ENCODE measurements around the gene RNU6-1. TPM values are rescaled to one million over a fixed set of nuclear protein-coding genes. Genes with fewer than 3 reads are reported as not detected.

RNU6-1 gene
- total RNA-seq, 1 experiment from 2014 or later = not detected

DNA sequence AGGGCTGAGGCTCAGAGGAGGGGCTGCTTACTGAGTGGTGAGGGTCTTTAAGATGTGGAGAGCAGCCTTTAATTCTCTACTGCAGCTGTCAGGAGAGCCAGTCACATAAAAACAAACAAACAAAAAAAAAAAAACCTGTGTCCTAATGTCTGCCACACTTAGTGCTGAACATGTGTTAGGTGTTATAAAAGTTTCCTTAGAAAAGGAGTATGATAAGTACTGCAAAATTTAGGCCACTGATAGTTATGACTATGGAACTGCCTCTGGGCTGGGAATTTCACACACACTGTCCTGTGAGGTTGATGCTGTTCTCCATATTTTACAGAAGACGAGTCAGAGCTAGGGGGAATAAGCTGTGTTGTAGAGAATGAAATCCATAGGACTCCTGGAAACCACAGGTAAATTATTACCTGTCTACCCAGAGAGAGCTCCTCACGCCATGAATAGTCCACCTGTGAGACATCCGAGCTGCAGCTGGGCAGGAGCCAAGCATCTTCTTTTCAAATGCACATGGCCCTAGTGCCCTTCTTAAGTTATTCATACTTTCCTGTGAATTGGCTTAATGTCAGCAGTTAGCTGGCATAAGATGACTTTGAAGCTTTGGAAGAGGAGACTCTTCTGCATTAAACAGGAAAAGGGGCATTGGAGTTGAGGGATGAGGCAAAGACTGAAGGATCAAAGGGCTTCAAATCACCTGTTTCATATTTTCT, 49.1 kb downstream of the RNU6-1 start:
- no peak for DNase-seq
- TF ChIP-seq, protein P1, sequence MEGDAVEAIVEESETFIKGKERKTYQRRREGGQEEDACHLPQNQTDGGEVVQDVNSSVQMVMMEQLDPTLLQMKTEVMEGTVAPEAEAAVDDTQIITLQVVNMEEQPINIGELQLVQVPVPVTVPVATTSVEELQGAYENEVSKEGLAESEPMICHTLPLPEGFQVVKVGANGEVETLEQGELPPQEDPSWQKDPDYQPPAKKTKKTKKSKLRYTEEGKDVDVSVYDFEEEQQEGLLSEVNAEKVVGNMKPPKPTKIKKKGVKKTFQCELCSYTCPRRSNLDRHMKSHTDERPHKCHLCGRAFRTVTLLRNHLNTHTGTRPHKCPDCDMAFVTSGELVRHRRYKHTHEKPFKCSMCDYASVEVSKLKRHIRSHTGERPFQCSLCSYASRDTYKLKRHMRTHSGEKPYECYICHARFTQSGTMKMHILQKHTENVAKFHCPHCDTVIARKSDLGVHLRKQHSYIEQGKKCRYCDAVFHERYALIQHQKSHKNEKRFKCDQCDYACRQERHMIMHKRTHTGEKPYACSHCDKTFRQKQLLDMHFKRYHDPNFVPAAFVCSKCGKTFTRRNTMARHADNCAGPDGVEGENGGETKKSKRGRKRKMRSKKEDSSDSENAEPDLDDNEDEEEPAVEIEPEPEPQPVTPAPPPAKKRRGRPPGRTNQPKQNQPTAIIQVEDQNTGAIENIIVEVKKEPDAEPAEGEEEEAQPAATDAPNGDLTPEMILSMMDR (IDR thresholded peaks at IDR 0.05; ENCODE audit: unreplicated experiment) = no peak

More for the DNA sequence above, 49.1 kb downstream of the RNU6-1 start:
- Mint-ChIP-seq H3K27me3 (ENCODE audit: unreplicated experiment) (no peaks in the 10 kb centered on the region), H3K27ac (ENCODE audit: unreplicated experiment) (no peak overlapping the region), H3K4me1 (ENCODE audit: low read depth, unreplicated experiment) (no peaks in the 10 kb centered on the region), H3K36me3 (ENCODE audit: insufficient read depth, unreplicated experiment) (no peaks in the 10 kb centered on the region), H3K4me3 (ENCODE audit: low read depth, unreplicated experiment) (no peak overlapping the region), H3K9me3 (ENCODE audit: low read depth, unreplicated experiment) (no peaks in the 10 kb centered on the region)
- intact Hi-C loops (cut with micrococcal nuclease; ENCODE audit: unreplicated experiment) = no loop called here
- BruUV-seq (replicated peaks) = no TSS peak
- CTCF ChIA-PET = interaction anchor here (0.6 kb wide), 1 partner anchor 130 kb away, joined by 5 read pairs; no protein-coding TSS in a partner anchor

Other genes starting within 250 kb of the RNU6-1 start
- 0.17 and 0.27 TPM in 2 replicates for gene SKOR1, start 14.5 kb downstream of the RNU6-1 start, total RNA-seq (2022)
- 51.7 and 60.8 TPM in 2 replicates for gene PIAS1, start 214.3 kb upstream of the RNU6-1 start, total RNA-seq (2022)

All from Calu3 (cell line).